Endothelial cell of umbilical vein (primary cell): Measurements from ENCODE around the gene YWHAQ. TPM values are rescaled to one million over a fixed set of nuclear protein-coding genes. Genes with fewer than 3 reads are reported as not detected.

Experiments used
- BruUV-seq: library from RNA; stranded (reverse); fragments of 400-500 nt; replicated peaks from 2 replicates; lab custom pipeline; 2021; lab: Mats Ljungman, UMichigan
- CTCF ChIA-PET: fragments of 300-600, 350-600 bp; sonication (Branson Sonifier 250); formaldehyde crosslinking; loops from one replicate; lab custom pipeline; 2021; ENCODE audit warnings: antibody characterized with exemption, inconsistent platforms; lab: Charles Lee
- POLR2A ChIA-PET: fragments of 300-600, 350-600 bp; sonication (Branson Sonifier 250); formaldehyde crosslinking; loops from one replicate; lab custom pipeline; 2021; ENCODE audit warnings: antibody characterized with exemption, inconsistent platforms; lab: Charles Lee
- DNase-seq: peaks from one replicate; pipeline ENCODE4 v3.0.0-alpha.2; 2011; ENCODE audit warnings: low read depth, low spot score
- FAIRE-seq: peaks from 2 replicates; lab custom pipeline; 2011; peaks lifted over from hg19 to GRCh38; lab: Jason Lieb, UNC
- H2AFZ ChIP-seq: 2 replicates; pipeline ENCODE4 v1.6.0; 2012; ENCODE audit warnings: low read depth, low read length, control low read depth, inconsistent platforms
- H3K27ac ChIP-seq: 2 replicates; pipeline ENCODE4 v1.5.1; 2011; ENCODE audit warnings: low read depth, mild to moderate bottlenecking, control low read depth, low read length, moderate library complexity; ENCODE audit not compliant: insufficient read depth
- H3K27me3 ChIP-seq, 2 experiments: 2 replicates each; pipeline versions ENCODE4 v1.6.0 to v1.6.1; 2011; ENCODE audit warnings: low read length in 2 of 2, mixed read lengths in 1 of 2; ENCODE audit not compliant: control insufficient read depth in 2 of 2, insufficient read depth in 2 of 2
- H3K36me3 ChIP-seq, 2 experiments: 2 replicates in 1 of 2; 3 replicates in 1 of 2; pipeline ENCODE4 v1.5.1; 2011; ENCODE audit warnings: low read length in 2 of 2, mild to moderate bottlenecking in 1 of 2, moderate library complexity in 1 of 2; ENCODE audit not compliant: control insufficient read depth in 2 of 2, insufficient read depth in 2 of 2; ENCODE audit errors: extremely low read depth in 1 of 2
- H3K4me1 ChIP-seq: 3 replicates; pipeline ENCODE4 v1.5.1; 2011; ENCODE audit warnings: mild to moderate bottlenecking, low read length; ENCODE audit not compliant: control insufficient read depth, insufficient read depth; ENCODE audit errors: extremely low read depth
- H3K4me2 ChIP-seq: 2 replicates; pipeline ENCODE4 v1.6.1; 2011; ENCODE audit warnings: low read length, control low read depth, mixed read lengths; ENCODE audit not compliant: insufficient read depth
- H3K4me3 ChIP-seq, 3 experiments: fragments of 200-600 bp in 1 of 3; sonication (generic), shearing (Covaris generic) in 1 of 3; replicated peaks in 1 of 3; 2 replicates each; pipeline ENCODE4 v1.5.1; 2011 to 2016; ENCODE audit warnings: control low read depth in 3 of 3, low read length in 3 of 3, mild to moderate bottlenecking in 2 of 3, inconsistent platforms in 1 of 3, low read depth in 1 of 3, moderate library complexity in 1 of 3; ENCODE audit not compliant: insufficient read depth in 1 of 3
- H3K79me2 ChIP-seq: 2 replicates; pipeline ENCODE4 v1.6.0; 2012; ENCODE audit warnings: low read length, inconsistent platforms; ENCODE audit not compliant: control insufficient read depth, insufficient read depth
- H3K9ac ChIP-seq: replicated peaks from 2 replicates; pipeline ENCODE3; 2011; ENCODE audit warnings: low read length, control low read depth; ENCODE audit not compliant: insufficient read depth; ENCODE audit errors: extremely low read depth
- H3K9me1 ChIP-seq: replicated peaks from 3 replicates; pipeline ENCODE4 v1.6.0; 2011; ENCODE audit warnings: mild to moderate bottlenecking, low read length; ENCODE audit not compliant: control insufficient read depth, insufficient read depth; ENCODE audit errors: extremely low read depth
- H3K9me3 ChIP-seq: replicated peaks from 2 replicates; pipeline ENCODE4 v1.5.1; 2012; ENCODE audit warnings: low read length, inconsistent platforms; ENCODE audit not compliant: control insufficient read depth, insufficient read depth
- H4K20me1 ChIP-seq: replicated peaks from 2 replicates; pipeline ENCODE3; 2011; ENCODE audit warnings: mild to moderate bottlenecking, low read length; ENCODE audit not compliant: control insufficient read depth, insufficient read depth; ENCODE audit errors: extremely low read depth
- CTCF ChIP-seq, 2 donors: IDR thresholded peaks; 1 replicate in 1 of 2; 2 replicates in 1 of 2; pipeline ENCODE4 v1.5.1; 2011; ENCODE audit warnings: low read length in 2 of 2, mild to moderate bottlenecking in 2 of 2, moderate library complexity in 2 of 2, control low read depth in 1 of 2, inconsistent platforms in 1 of 2, low read depth in 1 of 2; ENCODE audit not compliant: insufficient read depth in 1 of 2; ENCODE audit errors: extremely low read depth in 1 of 2
- EZH2 ChIP-seq: IDR thresholded peaks from 2 replicates; pipeline ENCODE4 v1.6.1; 2012; ENCODE audit warnings: borderline replicate concordance, low read depth, mild to moderate bottlenecking, moderate library complexity, low read length, inconsistent platforms; ENCODE audit not compliant: severe bottlenecking
- JUN ChIP-seq: IDR thresholded peaks from 2 replicates; pipeline ENCODE4 v1.6.1; 2011; ENCODE audit warnings: borderline replicate concordance, low read depth; ENCODE audit not compliant: insufficient read length, insufficient read depth
- POLR2A ChIP-seq: IDR thresholded peaks from 2 replicates; pipeline ENCODE4 v1.6.1; 2012; ENCODE audit warnings: low read depth, mild to moderate bottlenecking, control low read depth, low read length
- POLR2AphosphoS5 ChIP-seq: IDR thresholded peaks from 2 replicates; pipeline ENCODE4 v1.6.1; 2012; ENCODE audit warnings: low read depth, mild to moderate bottlenecking, control low read depth, low read length, moderate library complexity; ENCODE audit not compliant: insufficient read depth
- dilution Hi-C: fragments of 300-500 bp; cut with MboI; formaldehyde crosslinking; loops from one replicate; pipeline ENCODE4 v1.15.0; 2019; ENCODE audit warnings: low sequenced_read_pairs; ENCODE audit not compliant: extremely low pct_ligation_motif_present
- intact Hi-C: fragments of 100-400 bp; cut with micrococcal nuclease; formaldehyde crosslinking; loops from one replicate; pipeline ENCODE4 v1.10.0; 2022
- polyA plus RNA-seq, 4 experiments: library from polyadenylated mRNA; depleted of rRNA in 3 of 4; stranded (reverse) in 3 of 4; unstranded in 1 of 4; fragments of >200 nt; gene quantifications; 2 replicates each; pipeline versions ENCODE4 v1.2.1 to v1.2.3, GENCODE V29; 2011 to 2012; ENCODE audit warnings: missing spikeins in 1 of 4
- total RNA-seq: library from RNA; stranded (reverse); gene quantifications from 2 replicates; pipeline ENCODE4 v1.2.3, GENCODE V29; 2021
- TF ChIP-seq, protein P1 (sequence below): IDR thresholded peaks from 2 replicates; pipeline ENCODE4 v1.6.1; 2011; ENCODE audit not compliant: insufficient read depth, insufficient read length

YWHAQ gene
- total and polyA plus RNA-seq, 2 donors (not counting 3 experiments of a cell fraction or from before 2014, with no cell fraction given) = 217 to 456 TPM

GRCh38 chr2:9599430-9599829 is 31.4 kb downstream of the YWHAQ start:
- BruUV-seq = no TSS peak
- no peaks in the 10 kb centered on the region for H3K27me3 ChIP-seq
- peaks cover 3 to 5% of the 10 kb centered on the region in 2 experiments for H3K36me3 ChIP-seq
- H3K79me2 ChIP-seq = peaks cover 98% of the 10 kb centered on the region
- no peak overlapping the region for H3K27ac ChIP-seq
- CTCF ChIA-PET = interaction anchor here (1.1 kb wide), 1 partner anchor 9 kb away, joined by 3 read pairs; no protein-coding TSS in a partner anchor
- TF ChIP-seq JUN (no peak), CTCF (IDR thresholded peaks at IDR 0.05; ENCODE audit: extremely low read depth in 1 of 2, insufficient read depth in 1 of 2, low read depth in 1 of 2, low read length in 2 of 2) (no peak), POLR2A (no peak), EZH2 (no peak)
- no peaks in the 10 kb centered on the region for H3K9me1 ChIP-seq
- peaks cover 6% of the 10 kb centered on the region for H4K20me1 ChIP-seq
- no peak overlapping the region for H3K4me2 ChIP-seq
- FAIRE-seq (no peak), DNase-seq (no peak)
- intact Hi-C loops = no loop called here
- H3K4me3 ChIP-seq = no peak overlapping the region
- POLR2A ChIA-PET = interaction anchor here (1.5 kb wide), 1 partner anchor 31 kb away, joined by 5 read pairs; the partner anchor contains the start of gene YWHAQ
- dilution Hi-C loops = no loop called here
- no peak overlapping the region for H2AFZ ChIP-seq
- no peaks in the 10 kb centered on the region for H3K4me1 ChIP-seq
- no peak overlapping the region for H3K9ac ChIP-seq
- peaks cover 2% of the 10 kb centered on the region for H3K9me3 ChIP-seq

DNA sequence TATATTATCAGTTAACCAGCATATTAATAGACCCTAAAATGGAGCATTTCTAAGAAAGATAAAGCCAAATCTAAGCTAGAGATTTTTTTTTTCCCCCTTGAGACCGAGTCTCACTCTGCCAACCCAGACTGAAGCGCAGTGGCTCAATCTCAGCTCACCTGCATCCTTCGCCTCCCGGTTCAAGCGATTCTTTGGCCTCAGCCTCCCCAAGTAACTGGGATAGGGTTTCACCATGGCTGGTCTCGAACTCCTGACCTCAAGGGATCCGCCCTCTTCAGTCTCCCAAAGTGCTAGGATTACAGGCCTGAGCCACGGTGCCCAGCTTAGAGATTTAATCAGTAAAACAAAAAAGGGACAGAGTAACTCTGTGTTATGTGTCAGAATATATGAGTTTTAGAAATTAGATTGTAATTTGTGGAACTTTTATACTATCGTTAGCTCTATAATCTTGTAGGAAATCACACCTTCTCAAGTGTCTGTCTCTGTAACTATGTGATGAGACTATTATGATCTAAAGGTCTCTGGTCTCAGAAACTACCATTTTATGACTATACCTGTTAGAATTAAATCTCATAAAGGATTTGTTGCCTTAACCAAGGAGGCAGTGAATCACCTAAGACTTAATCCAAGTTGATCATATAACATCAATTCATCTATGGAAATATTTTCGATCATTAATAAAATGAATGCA is 34.0 kb downstream of the YWHAQ start:
- POLR2A ChIA-PET = no interaction called here
- Histone ChIP-seq H3K27me3 (no peaks in the 10 kb centered on the region), H3K9me1 (no peaks in the 10 kb centered on the region), H3K9me3 (peaks cover 2% of the 10 kb centered on the region), H3K79me2 (peaks cover 98% of the 10 kb centered on the region), H3K4me3 (no peak overlapping the region), H4K20me1 (peaks cover 7% of the 10 kb centered on the region), H2AFZ (no peak overlapping the region), H3K27ac (no peak overlapping the region), H3K4me1 (no peaks in the 10 kb centered on the region), H3K36me3 (peaks cover 3 to 6% of the 10 kb centered on the region in 2 experiments), H3K4me2 (no peak overlapping the region), H3K9ac (no peak overlapping the region)
- dilution Hi-C loops (no loop called here), intact Hi-C loops (no loop called here)
- FAIRE-seq (no peak), DNase-seq (no peak)
- CTCF ChIA-PET = interaction anchor here (0.9 to 2.8 kb wide), 5 partner anchors 9 to 174 kb away, joined by 3 to 10 read pairs (median 3); no protein-coding TSS in a partner anchor
- TF ChIP-seq JUN (no peak), POLR2A (no peak), POLR2AphosphoS5 (no peak), CTCF (IDR thresholded peaks at IDR 0.05; ENCODE audit: extremely low read depth in 1 of 2, insufficient read depth in 1 of 2, low read depth in 1 of 2, low read length in 2 of 2) (no peak)
- TF ChIP-seq, protein P1, sequence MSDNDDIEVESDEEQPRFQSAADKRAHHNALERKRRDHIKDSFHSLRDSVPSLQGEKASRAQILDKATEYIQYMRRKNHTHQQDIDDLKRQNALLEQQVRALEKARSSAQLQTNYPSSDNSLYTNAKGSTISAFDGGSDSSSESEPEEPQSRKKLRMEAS = no peak
- no TSS peak for BruUV-seq
